NCI-H2196 treated with DMSO at 0.1 percent for 48 hours (cell line): Measurements from ENCODE around the gene NKPD1.

ENCODE experiments used
- DNase-seq: peaks from one replicate; lab custom pipeline; 2025; ENCODE audit not compliant: unreplicated experiment; lab: John Stamatoyannopoulos, UW

NKPD1 gene

GRCh38 chr19:45160870-45161737 is at the start of gene NKPD1:
Gene NKPD1, minus strand, starts transcription at chr19:45160982. Its CDS starts 832 bp downstream, at chr19:45160150.
- DNase-seq, result no peak

- no peak for DNase-seq
Observed at GRCh38 chr19:45206328-45206727, 45.5 kb upstream of the NKPD1 start.

- no peak for DNase-seq
Observed at GRCh38 chr19:45205810-45206209, 45.0 kb upstream of the NKPD1 start.

- DNase-seq, result no peak
Observed at GRCh38 chr19:45202637-45203036, 41.9 kb upstream of the NKPD1 start.

- no peak for DNase-seq
Observed at GRCh38 chr19:45200568-45200967, 39.8 kb upstream of the NKPD1 start.

GRCh38 chr19:45195764-45196163 is 35.0 kb upstream of the NKPD1 start:
- no peak for DNase-seq

- DNase-seq, result no peak
Observed at GRCh38 chr19:45191375-45191774, 30.6 kb upstream of the NKPD1 start.

- no peak for DNase-seq
Observed at GRCh38 chr19:45189971-45190370, 29.2 kb upstream of the NKPD1 start.

- no peak for DNase-seq
Observed at GRCh38 chr19:45187421-45188100, 26.8 kb upstream of the NKPD1 start.

GRCh38 chr19:45186509-45187334 is 25.9 kb upstream of the NKPD1 start:
- DNase-seq, result no peak

GRCh38 chr19:45184115-45184514 is 23.3 kb upstream of the NKPD1 start:
- no peak for DNase-seq

GRCh38 chr19:45182758-45183157 is 22.0 kb upstream of the NKPD1 start:
- no peak for DNase-seq

GRCh38 chr19:45180936-45181335 is 20.2 kb upstream of the NKPD1 start:
- no peak for DNase-seq

GRCh38 chr19:45179892-45180370 is 19.1 kb upstream of the NKPD1 start:
- DNase-seq, result no peak

- no peak for DNase-seq
Observed at GRCh38 chr19:45179072-45179891, 18.5 kb upstream of the NKPD1 start.

- DNase-seq, result peak; percentile 100
Observed at GRCh38 chr19:45178262-45179071, 17.7 kb upstream of the NKPD1 start, which contains the start of gene BLOC1S3. Gene BLOC1S3, plus strand, starts transcription at chr19:45178784. Its CDS starts 513 bp downstream, at chr19:45179297.

- no peak for DNase-seq
Observed at GRCh38 chr19:45177817-45178261, 17.1 kb upstream of the NKPD1 start, which contains the start of gene TRAPPC6A. Gene TRAPPC6A, minus strand, starts transcription at chr19:45178237. Its CDS starts 19 bp downstream, at chr19:45178218.

- no peak for DNase-seq
Observed at GRCh38 chr19:45175515-45176345, 14.9 kb upstream of the NKPD1 start.
